Lower lobe of right lung (tissue), 2 donors: ENCODE measurements around the gene CANT1. TPM values are rescaled to one million over a fixed set of nuclear protein-coding genes. Genes with fewer than 3 reads are reported as not detected.
A peak's percentile ranks its signal among the peaks of the same experiment; 100 is the strongest.

Experiments
- ATAC-seq, 2 donors: fragments of 200-7000 bp; cut with Tn5 transposase; one replicate each; pipeline ENCODE4 v1.9.1; 2020 to 2022; ENCODE audit warnings: mild to moderate bottlenecking in 2 of 2, moderate library complexity in 2 of 2
- DNase-seq: peaks from one replicate; pipeline ENCODE4 v3.0.0-alpha.2; 2020
- H3K27ac ChIP-seq: fragments of 200-600 bp; one replicate; pipeline ENCODE4 v1.8.0; 2022
- H3K27me3 ChIP-seq: fragments of 200-600 bp; one replicate; pipeline ENCODE4 v1.8.0; 2022; ENCODE audit warnings: low read depth
- H3K36me3 ChIP-seq: fragments of 200-600 bp; one replicate; pipeline ENCODE4 v1.8.0; 2022; ENCODE audit warnings: mild to moderate bottlenecking
- H3K4me1 ChIP-seq: fragments of 200-600 bp; one replicate; pipeline ENCODE4 v1.8.0; 2022
- H3K4me3 ChIP-seq: fragments of 200-600 bp; one replicate; pipeline ENCODE4 v1.8.0; 2022; ENCODE audit warnings: mild to moderate bottlenecking
- H3K9me3 ChIP-seq: fragments of 200-600 bp; one replicate; pipeline ENCODE4 v1.8.0; 2022
- CTCF ChIP-seq: fragments of 200-600 bp; IDR thresholded peaks from one replicate; pipeline ENCODE4 v1.8.0; 2022; ENCODE audit warnings: antibody characterized with exemption, mild to moderate bottlenecking
- intact Hi-C: fragments of 100-400 bp; cut with DNase I; formaldehyde crosslinking; loops from one replicate; pipeline ENCODE4 v1.11.0; 2022
- total RNA-seq: library from RNA; stranded (reverse); fragmentation: NEBNext Ultra II Directional; extraction: Animal tissue kit (Norgen Biotek cat#: 25700); gene quantifications from one replicate; pipeline ENCODE4 v1.2.1, GENCODE V29; 2021
- donor health status: DM: no; HTN: yes; CAD: no; lungs with severe emphysema.

CANT1 gene
- total RNA-seq, 1 donor from 2014 or later: 54.4 TPM

GRCh38 chr17:79041723-79042420 is 32.3 kb upstream of the CANT1 start:
- intact Hi-C loops: no loop called here
- no peaks in the 10 kb centered on the region for H3K36me3 ChIP-seq
- H3K27me3 ChIP-seq: no peaks in the 10 kb centered on the region
- peaks cover 25% of the 10 kb centered on the region for H3K4me1 ChIP-seq
- no peak overlapping the region for H3K27ac ChIP-seq
- ATAC-seq: no peak
- TF ChIP-seq CTCF: no peak
- no peak overlapping the region for H3K4me3 ChIP-seq
- no peak for DNase-seq
- no peaks in the 10 kb centered on the region for H3K9me3 ChIP-seq

- Histone ChIP-seq H3K27me3 (no peaks in the 10 kb centered on the region), H3K4me3 (no peak overlapping the region), H3K27ac (no peak overlapping the region), H3K36me3 (no peaks in the 10 kb centered on the region), H3K4me1 (peaks cover 28% of the 10 kb centered on the region), H3K9me3 (no peaks in the 10 kb centered on the region)
- DNase-seq (no peak), ATAC-seq (no peak)
- intact Hi-C loops: no loop called here
- TF ChIP-seq CTCF: no peak
Measured at GRCh38 chr17:79041041-79041570, 31.5 kb upstream of the CANT1 start.

DNA sequence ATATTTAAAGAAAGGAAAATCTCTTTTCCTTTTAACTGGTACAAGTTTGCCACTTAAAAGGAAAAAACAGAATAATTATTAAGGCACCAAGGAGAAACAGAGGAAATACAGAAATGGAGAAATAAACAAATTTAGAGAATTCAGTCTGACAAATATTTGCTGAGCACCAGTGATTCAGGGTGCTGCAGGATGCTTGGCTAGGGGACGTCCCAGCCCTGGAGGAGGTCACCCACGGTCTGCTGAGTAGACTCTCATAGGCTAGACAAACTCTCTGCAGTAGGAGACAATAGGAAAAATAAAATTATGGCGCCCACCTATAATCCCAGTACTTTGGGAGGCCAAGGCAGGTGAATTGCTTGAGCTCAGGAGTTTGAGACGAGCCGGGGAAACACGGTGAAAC is 30.3 kb upstream of the CANT1 start:
- Histone ChIP-seq H3K27ac (no peak overlapping the region), H3K9me3 (no peaks in the 10 kb centered on the region), H3K36me3 (no peaks in the 10 kb centered on the region), H3K27me3 (no peaks in the 10 kb centered on the region), H3K4me3 (no peak overlapping the region), H3K4me1 (peaks cover 28% of the 10 kb centered on the region)
- ATAC-seq (no peak), DNase-seq (no peak)
- no peak for TF ChIP-seq CTCF
- intact Hi-C loops: no loop called here

GRCh38 chr17:79039171-79039570 is 29.6 kb upstream of the CANT1 start:
- H3K27ac ChIP-seq: no peak overlapping the region
- H3K4me1 ChIP-seq: peaks cover 33% of the 10 kb centered on the region
- no peaks in the 10 kb centered on the region for H3K27me3 ChIP-seq
- H3K4me3 ChIP-seq: no peak overlapping the region
- no peaks in the 10 kb centered on the region for H3K9me3 ChIP-seq
- ATAC-seq: no peak
- TF ChIP-seq CTCF: no peak
- DNase-seq: no peak
- no peaks in the 10 kb centered on the region for H3K36me3 ChIP-seq
- intact Hi-C loops: no loop called here

DNA sequence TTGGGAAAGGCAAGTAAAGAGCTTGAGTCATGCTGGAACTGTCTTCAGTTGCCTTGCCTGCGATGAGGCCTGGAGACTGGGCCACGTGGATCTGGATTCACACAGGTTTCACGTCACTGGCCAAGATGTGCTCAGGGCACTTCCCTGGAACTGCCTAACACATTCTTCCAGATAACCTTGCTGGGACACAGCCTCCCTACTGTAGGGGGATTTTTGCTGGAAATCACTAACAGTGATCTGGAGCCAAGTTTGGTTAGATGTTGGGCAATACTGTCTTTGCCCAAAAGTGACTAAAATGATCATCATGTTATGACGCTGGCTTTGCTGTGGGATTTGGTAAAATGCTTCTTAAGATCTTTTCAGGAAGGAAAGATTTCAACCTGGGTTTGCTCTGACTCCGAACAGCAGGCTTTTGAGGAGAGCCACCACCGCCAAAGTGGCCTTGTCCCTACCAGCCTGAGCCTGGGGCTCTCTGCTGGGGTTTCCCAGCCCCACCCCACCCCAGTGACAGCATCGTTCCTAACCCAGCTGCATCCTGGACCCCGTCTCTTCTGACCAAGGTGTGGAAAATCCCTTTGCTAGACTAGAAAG is 29.1 kb upstream of the CANT1 start:
- no peak for DNase-seq
- no peaks in the 10 kb centered on the region for H3K27me3 ChIP-seq
- no peaks in the 10 kb centered on the region for H3K36me3 ChIP-seq
- peak in 1 of 2 donors; percentile 51 for ATAC-seq
- H3K4me1 ChIP-seq: peaks cover 38% of the 10 kb centered on the region
- no peaks in the 10 kb centered on the region for H3K9me3 ChIP-seq
- intact Hi-C loops: no loop called here
- no peak for TF ChIP-seq CTCF
- H3K27ac ChIP-seq: peak overlapping the region; percentile 34
- H3K4me3 ChIP-seq: no peak overlapping the region
